ENCODE measurements around the gene TMCO4.

TMCO4 gene

DNA sequence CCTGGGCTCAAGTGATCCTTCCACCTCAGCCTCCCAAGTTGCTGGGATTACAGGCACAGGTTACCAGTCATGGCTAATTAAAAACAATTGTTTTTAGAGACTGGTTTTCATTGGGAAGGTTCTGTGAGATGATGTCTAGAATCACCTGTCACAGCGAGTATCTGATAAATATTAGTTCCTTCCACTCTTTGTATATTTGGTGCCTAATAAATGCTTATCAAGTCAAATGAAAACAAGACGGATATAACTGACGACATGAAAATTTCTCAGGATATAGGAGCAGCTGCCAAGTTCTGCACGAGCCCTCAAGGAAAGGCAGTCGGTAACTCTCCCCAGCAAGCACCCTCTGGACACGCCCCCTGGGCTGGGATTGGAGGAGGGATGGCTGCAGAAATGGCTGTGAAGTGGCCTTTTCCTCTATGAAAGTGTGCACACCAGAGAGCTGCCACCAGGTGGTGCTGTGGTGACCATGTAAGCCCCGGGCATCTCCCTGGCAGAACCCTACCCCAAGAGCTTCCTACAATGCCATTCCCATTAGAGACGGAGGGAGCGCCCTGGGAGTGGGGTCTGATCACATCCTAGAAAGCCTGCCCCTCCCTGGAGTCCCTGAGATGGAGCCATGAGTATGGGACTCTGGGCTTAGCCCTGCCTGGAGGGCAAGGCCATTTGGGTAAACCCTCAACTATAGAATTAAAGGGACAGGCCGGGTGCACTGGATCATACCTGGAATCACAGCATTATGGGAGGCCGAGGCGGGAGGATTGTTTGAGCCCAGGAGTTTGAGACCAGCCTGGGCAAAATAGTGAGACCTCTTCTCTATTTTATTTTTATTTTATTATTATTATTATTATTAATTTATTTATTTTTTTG lies 84.1 kb downstream of the TMCO4 start:
- peaks cover 32% of the 10 kb centered on the region for H3K4me1 Mint-ChIP-seq (ENCODE audit: low read depth)
- H3K4me3 Mint-ChIP-seq, result no peak overlapping the region
- DNase-seq, result peak; percentile 89
- peaks cover 22% of the 10 kb centered on the region for H3K36me3 Mint-ChIP-seq (ENCODE audit: low read depth)
- H3K27ac Mint-ChIP-seq, result peak overlapping the region; percentile 53
- H3K27me3 Mint-ChIP-seq, result no peaks in the 10 kb centered on the region
- H3K9me3 Mint-ChIP-seq, result no peaks in the 10 kb centered on the region

DNA sequence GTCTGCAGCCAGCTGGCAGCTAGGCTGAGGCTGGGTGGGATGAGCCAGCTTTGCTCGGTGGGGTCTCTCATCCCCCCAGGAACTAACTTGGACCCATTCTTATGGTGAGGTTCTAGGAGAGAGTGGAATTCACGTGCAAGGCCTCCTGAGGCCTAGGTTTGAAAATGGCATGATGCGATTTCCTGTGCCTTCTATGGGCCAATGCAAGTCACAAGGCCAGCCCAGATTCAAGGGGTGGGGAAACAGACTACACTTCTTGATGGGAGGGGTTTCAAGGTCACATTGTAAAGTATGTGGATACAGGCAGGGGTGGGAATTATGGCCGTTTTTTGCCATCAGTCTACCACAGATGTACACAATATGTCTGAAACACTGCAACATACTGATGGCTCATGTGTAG lies 86.8 kb downstream of the TMCO4 start:
- H3K27ac Mint-ChIP-seq, result peak overlapping the region; percentile 55

DNA sequence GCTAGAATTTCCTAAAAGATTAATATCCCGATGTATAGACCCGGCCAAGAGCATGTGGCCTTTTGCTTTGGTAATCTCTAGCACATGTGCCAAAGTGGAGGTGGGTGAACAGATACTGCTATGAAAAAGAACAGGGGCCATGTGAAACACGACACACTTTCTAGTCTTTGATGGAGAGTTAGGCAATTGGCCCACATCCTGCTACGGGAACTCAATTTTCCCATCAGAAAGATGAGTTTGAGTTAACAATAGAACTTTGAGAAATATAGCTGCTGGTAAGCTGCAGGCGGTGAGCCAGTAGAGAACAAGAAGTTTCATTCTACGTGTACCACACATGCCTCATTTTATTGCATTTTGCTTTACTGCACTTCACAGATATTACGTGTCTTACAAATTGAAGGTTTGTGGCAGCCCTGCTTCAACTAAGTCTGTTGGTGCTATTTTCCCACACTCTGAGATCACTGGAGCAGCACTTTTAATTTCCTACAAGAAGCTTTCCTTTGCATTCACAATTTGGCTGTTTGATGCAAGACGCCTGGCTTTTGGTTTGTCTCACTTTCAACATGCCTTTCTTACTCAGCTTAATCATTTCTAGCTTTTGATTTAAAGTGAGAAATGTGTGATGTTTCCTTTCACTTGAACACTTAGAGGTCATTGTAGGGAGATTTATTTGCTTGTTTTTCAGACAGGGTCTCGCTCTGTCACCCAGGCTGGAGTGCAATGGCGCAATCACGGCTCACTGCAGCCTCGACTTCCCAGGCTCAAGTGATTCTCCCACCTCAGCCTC lies 88.7 kb downstream of the TMCO4 start:
- Mint-ChIP-seq H3K9me3 (no peaks in the 10 kb centered on the region), H3K27me3 (no peaks in the 10 kb centered on the region), H3K36me3 (ENCODE audit: low read depth) (peaks cover 38% of the 10 kb centered on the region), H3K4me1 (ENCODE audit: low read depth) (peaks cover 45% of the 10 kb centered on the region), H3K4me3 (peak overlapping the region; percentile 26), H3K27ac (peak overlapping the region; percentile 97)
- peak; percentile 42 for DNase-seq

More for the DNA sequence above, 86.8 kb downstream of the TMCO4 start:
- no peak for DNase-seq
- Mint-ChIP-seq H3K4me1 (ENCODE audit: low read depth) (peaks cover 43% of the 10 kb centered on the region), H3K4me3 (no peak overlapping the region), H3K36me3 (ENCODE audit: low read depth) (peaks cover 30% of the 10 kb centered on the region), H3K9me3 (no peaks in the 10 kb centered on the region), H3K27me3 (no peaks in the 10 kb centered on the region)

DNA sequence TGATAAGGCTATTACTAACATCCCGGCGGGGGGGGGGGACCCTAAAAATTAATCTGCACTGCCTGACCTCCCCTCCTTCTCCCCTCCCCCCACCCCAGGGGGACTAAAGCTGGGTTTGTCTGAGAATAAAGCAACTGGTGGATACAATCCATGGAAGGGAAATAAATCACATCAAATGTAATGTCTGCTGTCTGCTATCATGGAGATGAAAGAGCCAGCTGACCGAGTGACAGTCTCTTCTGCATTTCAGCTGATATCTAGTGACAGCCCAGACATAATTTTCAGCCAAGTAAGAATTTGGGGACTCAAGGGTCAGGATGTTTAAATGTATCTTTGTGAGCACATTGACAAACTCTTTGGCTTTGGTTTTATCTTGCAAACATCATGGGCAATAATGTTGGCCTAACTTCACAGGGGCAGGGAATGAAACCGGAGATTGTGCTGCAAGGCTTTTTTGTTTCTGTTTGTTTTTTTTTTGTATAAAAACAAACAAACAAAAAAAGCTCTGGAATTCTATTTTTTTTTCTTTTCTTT lies 90.4 kb downstream of the TMCO4 start:
- Mint-ChIP-seq H3K4me3 (no peak overlapping the region), H3K27me3 (no peaks in the 10 kb centered on the region), H3K9me3 (no peaks in the 10 kb centered on the region), H3K36me3 (ENCODE audit: low read depth) (peaks cover 37% of the 10 kb centered on the region), H3K27ac (peak overlapping the region; percentile 57), H3K4me1 (ENCODE audit: low read depth) (peaks cover 43% of the 10 kb centered on the region)
- no peak for DNase-seq

DNA sequence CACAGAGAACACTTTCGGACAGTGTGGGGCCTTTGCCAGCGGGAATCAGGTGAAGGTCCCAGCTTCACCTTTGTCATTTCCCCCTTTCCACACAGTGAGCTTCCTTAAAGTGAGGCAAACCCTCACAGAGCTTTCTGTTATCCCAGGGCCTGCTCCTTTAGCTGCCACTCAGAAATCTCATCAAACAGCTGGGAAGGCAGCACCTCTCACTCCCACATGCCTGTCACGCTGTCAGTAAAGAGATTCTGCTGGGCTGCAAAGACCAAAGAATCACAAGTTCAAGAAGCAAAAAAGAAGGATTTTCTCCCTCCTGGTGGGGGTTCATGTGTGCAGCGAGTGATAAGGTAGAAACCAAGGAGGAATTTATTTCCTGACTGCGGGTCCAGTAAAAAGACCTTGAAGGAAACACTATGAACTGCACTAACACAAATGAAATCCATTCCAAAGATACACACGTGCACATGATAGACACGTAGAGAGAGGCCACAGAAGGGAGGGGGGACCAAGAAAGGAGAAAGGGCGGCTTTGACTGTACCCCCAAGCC lies 91.1 kb downstream of the TMCO4 start:
- Mint-ChIP-seq H3K9me3 (no peaks in the 10 kb centered on the region), H3K4me1 (ENCODE audit: low read depth) (peaks cover 50% of the 10 kb centered on the region), H3K27ac (no peak overlapping the region), H3K4me3 (no peak overlapping the region), H3K36me3 (ENCODE audit: low read depth) (peaks cover 37% of the 10 kb centered on the region), H3K27me3 (no peaks in the 10 kb centered on the region)
- DNase-seq, result no peak

DNA sequence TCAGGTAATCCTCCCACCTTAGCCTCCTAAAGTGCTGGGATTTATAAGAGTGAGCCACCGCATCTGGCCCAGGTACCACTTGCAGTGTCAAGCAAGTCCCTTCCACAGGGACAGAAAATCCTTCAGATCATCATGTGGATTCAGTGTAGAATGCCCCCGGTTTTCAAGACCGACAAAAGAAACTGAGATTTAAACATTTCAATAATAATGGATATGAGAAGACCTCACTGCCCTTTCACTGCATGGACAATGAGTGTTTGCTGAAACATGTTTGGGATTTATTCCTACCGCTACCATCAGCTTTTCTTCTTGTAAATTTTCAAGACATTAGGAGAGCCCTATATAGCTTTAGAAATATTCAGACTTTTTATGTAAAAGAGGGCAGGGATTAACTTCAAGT lies 93.6 kb downstream of the TMCO4 start:
- H3K4me3 Mint-ChIP-seq, result no peak overlapping the region
- peaks cover 23% of the 10 kb centered on the region for H3K36me3 Mint-ChIP-seq (ENCODE audit: low read depth)
- no peaks in the 10 kb centered on the region for H3K27me3 Mint-ChIP-seq
- DNase-seq, result no peak
- no peak overlapping the region for H3K27ac Mint-ChIP-seq
- H3K4me1 Mint-ChIP-seq (ENCODE audit: low read depth), result peaks cover 30% of the 10 kb centered on the region
- H3K9me3 Mint-ChIP-seq, result no peaks in the 10 kb centered on the region

DNA sequence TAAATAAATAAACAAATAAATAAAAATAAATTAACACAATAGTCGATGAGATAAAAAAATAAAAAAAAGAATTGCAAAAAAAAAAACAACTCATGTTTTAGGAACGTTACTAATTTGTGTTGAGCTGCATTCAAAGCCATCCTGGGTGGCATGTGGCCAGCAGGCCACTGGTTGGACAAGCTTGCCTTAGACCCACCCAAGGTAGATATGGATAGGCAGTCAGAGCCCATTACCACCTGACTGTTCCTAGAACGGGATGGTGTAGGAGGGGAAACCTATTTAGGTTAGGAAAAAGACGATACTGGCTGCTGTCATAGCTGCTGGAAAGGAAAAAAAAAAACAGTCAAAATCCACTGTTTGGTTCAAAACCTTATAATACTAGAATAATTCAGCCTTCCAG lies 94.3 kb downstream of the TMCO4 start:
- Mint-ChIP-seq H3K4me1 (ENCODE audit: low read depth) (peaks cover 24% of the 10 kb centered on the region), H3K27ac (no peak overlapping the region), H3K9me3 (no peaks in the 10 kb centered on the region), H3K36me3 (ENCODE audit: low read depth) (peaks cover 25% of the 10 kb centered on the region), H3K27me3 (no peaks in the 10 kb centered on the region), H3K4me3 (no peak overlapping the region)
- DNase-seq, result no peak

DNA sequence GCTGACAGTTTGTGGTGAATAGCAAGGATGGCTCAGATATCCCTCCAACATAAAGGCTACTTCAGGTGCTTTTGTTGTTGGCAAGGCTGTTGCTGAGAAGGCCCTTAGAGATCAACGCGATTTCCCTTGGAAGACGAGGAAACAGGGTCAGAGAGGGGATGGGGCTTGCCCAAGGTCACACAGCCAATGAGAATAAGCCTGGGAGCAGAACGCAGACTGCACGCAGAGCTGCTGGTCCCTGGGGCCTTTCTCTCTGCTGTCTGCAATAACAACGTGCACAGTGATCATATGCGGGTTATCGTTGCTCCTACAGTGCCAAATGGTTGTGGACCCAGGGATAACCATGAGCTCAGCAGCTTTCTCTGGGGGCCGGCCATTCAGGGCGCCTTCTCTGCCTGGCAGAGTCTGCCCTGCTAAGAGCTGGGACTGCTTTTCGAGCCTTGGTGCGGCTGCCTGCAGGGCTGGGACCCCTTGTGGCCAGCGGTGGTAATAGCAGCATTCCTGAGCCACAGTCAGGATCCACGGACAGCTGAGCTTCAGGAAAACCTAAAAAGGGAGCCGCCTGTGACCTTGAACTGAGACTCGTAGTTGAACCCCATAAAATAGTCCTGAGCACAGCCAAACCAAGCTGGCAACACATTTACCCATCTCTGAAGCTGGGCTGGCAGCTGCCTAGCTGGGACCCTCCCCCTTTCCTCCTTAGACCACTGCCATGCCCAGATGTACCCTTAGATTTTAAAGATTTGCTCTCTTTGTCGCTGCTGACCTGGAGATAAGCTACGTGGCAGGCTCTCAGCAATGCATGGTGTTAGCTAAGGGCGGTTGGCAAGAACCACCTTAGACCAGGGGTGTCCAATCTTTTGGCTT lies 95.2 kb downstream of the TMCO4 start:
- DNase-seq, result peak; percentile 73
- peaks cover 19% of the 10 kb centered on the region for H3K4me1 Mint-ChIP-seq (ENCODE audit: low read depth)
- peaks cover 31% of the 10 kb centered on the region for H3K36me3 Mint-ChIP-seq (ENCODE audit: low read depth)
- H3K27ac Mint-ChIP-seq, result no peak overlapping the region
- H3K9me3 Mint-ChIP-seq, result no peaks in the 10 kb centered on the region
- no peak overlapping the region for H3K4me3 Mint-ChIP-seq
- H3K27me3 Mint-ChIP-seq, result no peaks in the 10 kb centered on the region

DNA sequence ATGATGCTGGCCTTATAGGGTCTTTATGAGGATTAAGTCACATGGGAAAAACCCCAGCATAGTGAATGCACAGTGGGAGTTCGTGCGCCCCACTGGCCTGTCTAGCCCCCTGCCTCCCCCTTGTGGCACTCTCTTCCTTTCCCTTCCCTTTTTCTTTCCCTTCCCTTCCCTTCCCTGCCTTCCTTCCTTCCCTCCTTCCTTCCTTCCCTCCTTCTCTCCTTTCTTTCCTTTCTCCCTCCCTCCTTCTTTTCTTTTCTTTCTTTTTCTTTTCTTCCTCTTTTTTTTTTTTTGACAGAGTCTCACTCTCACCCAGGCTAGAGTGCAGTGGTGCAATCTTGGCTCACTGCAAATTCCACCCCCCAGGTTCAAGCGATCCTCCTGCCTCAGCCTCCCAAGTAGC lies 96.4 kb downstream of the TMCO4 start:
- Mint-ChIP-seq H3K4me3 (no peak overlapping the region), H3K27me3 (no peaks in the 10 kb centered on the region), H3K27ac (no peak overlapping the region), H3K9me3 (no peaks in the 10 kb centered on the region), H3K4me1 (ENCODE audit: low read depth) (peaks cover 14% of the 10 kb centered on the region), H3K36me3 (ENCODE audit: low read depth) (peaks cover 31% of the 10 kb centered on the region)
- no peak for DNase-seq

DNA sequence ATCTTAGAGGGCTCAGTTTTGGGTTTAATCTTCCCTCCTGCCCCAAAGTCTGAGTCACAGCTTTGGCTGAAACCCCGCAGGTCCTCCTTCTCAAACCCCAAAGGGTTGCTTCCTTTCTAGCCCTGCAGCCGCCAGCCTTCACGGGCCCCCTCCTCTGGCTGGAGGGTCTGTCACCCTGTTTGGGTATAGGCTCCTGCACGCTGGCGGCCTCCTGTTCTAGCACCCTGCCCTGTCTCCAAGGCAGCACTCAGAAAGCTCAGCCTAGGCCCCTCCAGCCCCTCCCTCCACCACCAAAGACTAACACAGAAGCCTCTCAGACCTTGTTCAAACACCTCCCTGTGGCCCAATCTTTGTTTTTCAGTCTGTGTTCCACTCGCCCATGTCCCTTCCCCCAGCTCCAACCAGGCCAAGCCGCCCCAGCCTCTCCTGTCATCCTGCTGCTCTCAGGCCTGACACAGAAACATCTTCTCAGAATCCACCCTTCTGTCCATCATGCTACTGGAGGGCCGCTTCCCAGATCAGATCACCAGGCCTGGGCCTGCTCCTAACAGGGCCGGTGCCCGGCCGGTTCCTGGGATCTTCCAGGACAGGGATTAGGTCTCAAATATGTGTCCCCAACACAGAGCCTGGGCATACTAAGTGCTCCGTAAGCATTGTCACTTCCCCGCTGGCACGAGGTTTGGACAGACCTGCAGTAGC lies 99.5 kb downstream of the TMCO4 start:
- H3K4me1 Mint-ChIP-seq (ENCODE audit: low read depth), result peaks cover 12% of the 10 kb centered on the region
- peak overlapping the region; percentile 78 for H3K27ac Mint-ChIP-seq
- DNase-seq, result no peak
- no peaks in the 10 kb centered on the region for H3K27me3 Mint-ChIP-seq
- no peak overlapping the region for H3K4me3 Mint-ChIP-seq
- H3K9me3 Mint-ChIP-seq, result no peaks in the 10 kb centered on the region
- peaks cover 32% of the 10 kb centered on the region for H3K36me3 Mint-ChIP-seq (ENCODE audit: low read depth)

DNA sequence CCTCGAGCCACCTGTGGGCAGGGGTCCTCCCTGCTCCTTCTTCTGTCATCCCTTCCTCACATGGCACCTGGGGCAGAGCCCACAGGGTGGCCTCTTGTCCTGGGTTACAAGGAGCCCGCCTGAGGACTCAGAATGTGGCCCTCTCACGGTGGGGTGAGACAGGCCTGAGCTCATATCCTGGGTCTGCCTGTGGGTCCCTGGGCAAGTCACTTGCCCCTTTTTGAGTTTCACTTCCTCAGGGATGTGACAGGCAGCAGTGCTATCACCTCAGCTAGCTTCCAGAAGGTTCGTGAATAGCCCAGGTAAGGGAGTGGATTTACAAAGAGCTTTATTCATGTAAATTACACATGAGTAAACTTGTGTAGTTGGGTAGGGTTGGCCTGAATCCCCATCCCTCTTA lies 101.5 kb downstream of the TMCO4 start:
- Mint-ChIP-seq H3K9me3 (no peaks in the 10 kb centered on the region), H3K27ac (no peak overlapping the region), H3K27me3 (no peaks in the 10 kb centered on the region), H3K4me3 (no peak overlapping the region), H3K36me3 (ENCODE audit: low read depth) (peaks cover 46% of the 10 kb centered on the region), H3K4me1 (ENCODE audit: low read depth) (no peaks in the 10 kb centered on the region)
- no peak for DNase-seq

DNA sequence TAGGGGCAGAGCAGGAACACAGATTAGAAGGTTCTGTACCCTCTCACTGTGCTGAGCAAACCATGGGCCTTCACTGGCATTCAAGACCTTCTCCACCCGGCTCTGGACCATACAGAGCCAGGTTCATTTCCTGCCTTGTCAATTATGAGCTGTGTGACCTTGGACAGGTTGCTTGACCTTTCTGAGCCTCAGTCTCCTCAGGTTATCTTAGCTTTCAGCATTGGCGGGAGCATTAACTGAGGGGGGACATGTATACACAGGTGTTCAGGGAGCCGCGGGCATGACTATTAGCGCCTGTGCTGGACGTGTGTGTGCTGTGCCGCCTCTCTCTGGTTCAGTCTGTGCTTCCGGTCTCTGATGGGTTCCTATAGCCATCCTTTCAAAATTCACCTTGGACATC lies 102.9 kb downstream of the TMCO4 start:
- H3K27ac Mint-ChIP-seq, result no peak overlapping the region
- no peaks in the 10 kb centered on the region for H3K27me3 Mint-ChIP-seq
- no peak overlapping the region for H3K4me3 Mint-ChIP-seq
- H3K4me1 Mint-ChIP-seq (ENCODE audit: low read depth), result no peaks in the 10 kb centered on the region
- H3K36me3 Mint-ChIP-seq (ENCODE audit: low read depth), result peaks cover 51% of the 10 kb centered on the region
- no peaks in the 10 kb centered on the region for H3K9me3 Mint-ChIP-seq
- DNase-seq, result no peak

DNA sequence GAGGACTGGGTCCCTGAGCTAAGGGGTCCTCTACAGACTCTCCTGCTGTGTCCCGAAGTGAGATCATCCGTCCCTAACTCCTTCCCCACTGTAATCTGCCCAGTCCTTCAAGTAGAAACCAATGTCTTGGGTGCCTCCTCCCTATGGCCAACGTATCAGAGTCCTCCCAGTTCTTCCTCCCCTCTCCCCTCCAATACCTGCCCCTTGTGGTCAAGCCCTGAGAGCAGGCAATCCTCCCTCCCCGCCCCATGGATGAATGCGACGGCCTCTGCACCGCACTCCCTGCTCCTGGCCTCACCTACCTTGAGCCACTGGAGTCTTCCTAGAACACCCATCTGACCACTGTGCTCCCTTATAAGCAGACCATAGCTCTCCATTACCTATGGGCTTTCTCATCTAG lies 103.9 kb downstream of the TMCO4 start:
- no peaks in the 10 kb centered on the region for H3K9me3 Mint-ChIP-seq

More for the DNA sequence above, 103.9 kb downstream of the TMCO4 start:
- H3K27ac Mint-ChIP-seq, result peak overlapping the region; percentile 27
- H3K27me3 Mint-ChIP-seq, result no peaks in the 10 kb centered on the region
- no peaks in the 10 kb centered on the region for H3K4me1 Mint-ChIP-seq (ENCODE audit: low read depth)
- DNase-seq, result no peak
- no peak overlapping the region for H3K4me3 Mint-ChIP-seq
- peaks cover 61% of the 10 kb centered on the region for H3K36me3 Mint-ChIP-seq (ENCODE audit: low read depth)

Data from activated T-cell treated with anti-CD3 and anti-CD28 coated beads, Interleukin-2, amount 50 U/mL, for 24 hours (primary cell).